A673 (cell line): ENCODE results near the gene TSPAN15. TPM values are rescaled to one million over a fixed set of nuclear protein-coding genes. Genes with fewer than 3 reads are reported as not detected.

Source experiments
- BruUV-seq: library from RNA; stranded (reverse); fragments of 400-500 nt; replicated peaks from 2 replicates; lab custom pipeline; 2021; lab: Mats Ljungman, UMichigan
- CTCF ChIA-PET: fragments of 300-600 bp; sonication (Branson Sonifier 250); formaldehyde crosslinking; loops from one replicate; lab custom pipeline; 2022; ENCODE audit warnings: antibody characterized with exemption; lab: Charles Lee
- POLR2A ChIA-PET: fragments of 300-600 bp; sonication (Branson Sonifier 250); formaldehyde crosslinking; loops from one replicate; lab custom pipeline; 2022; ENCODE audit warnings: antibody characterized with exemption; ENCODE audit not compliant: low non-redundant PET; lab: Charles Lee
- DNase-seq: peaks from one replicate; pipeline ENCODE4 v3.0.0-alpha.2; 2015; ENCODE audit warnings: low spot score
- H3K27ac ChIP-seq: fragments of 200-600 bp; sonication (generic); 2 replicates; pipeline ENCODE4 v1.5.1; 2016; ENCODE audit warnings: mixed run types, low read depth, mild to moderate bottlenecking, mixed read lengths, antibody characterized with exemption, low read length; ENCODE audit not compliant: poor library complexity, severe bottlenecking
- H3K27me3 ChIP-seq: fragments of 200-600 bp; sonication (generic); replicated peaks from 2 replicates; pipeline ENCODE4 v1.6.1; 2017; ENCODE audit warnings: mixed run types, low read depth, mild to moderate bottlenecking, mixed read lengths, antibody characterized with exemption, low read length; ENCODE audit not compliant: insufficient read depth, poor library complexity
- H3K36me3 ChIP-seq: fragments of 200-600 bp; sonication (generic); 2 replicates; pipeline ENCODE4 v1.6.1; 2016; ENCODE audit warnings: mixed run types, mild to moderate bottlenecking, mixed read lengths, antibody characterized with exemption, low read length; ENCODE audit not compliant: insufficient read depth, poor library complexity, severe bottlenecking
- H3K4me1 ChIP-seq: fragments of 200-600 bp; sonication (generic); 2 replicates; pipeline ENCODE4 v1.6.1; 2017; ENCODE audit warnings: mixed run types, mild to moderate bottlenecking, mixed read lengths, antibody characterized with exemption, low read length; ENCODE audit not compliant: insufficient read depth, poor library complexity, severe bottlenecking
- H3K4me3 ChIP-seq: fragments of 200-600 bp; sonication (generic); 2 replicates; pipeline ENCODE4 v1.5.1; 2016; ENCODE audit warnings: low read depth, mixed run types, mild to moderate bottlenecking, mixed read lengths, low read length; ENCODE audit not compliant: poor library complexity, severe bottlenecking
- H3K9me3 ChIP-seq: fragments of 200-600 bp; sonication (generic); 2 replicates; pipeline ENCODE4 v1.6.1; 2016; ENCODE audit warnings: mixed run types, low read depth, mild to moderate bottlenecking, mixed read lengths, antibody characterized with exemption, low read length; ENCODE audit not compliant: poor library complexity, severe bottlenecking
- CTCF ChIP-seq: fragments of 300-800, 200-600 bp; sonication (generic); conservative IDR thresholded peaks from 2 replicates; pipeline ENCODE4 v1.5.1; 2017; ENCODE audit warnings: low read depth, mild to moderate bottlenecking, antibody characterized with exemption, low read length, moderate library complexity, mixed read lengths
- EZH2 ChIP-seq: fragments of 200-600 bp; sonication (generic); IDR thresholded peaks from 2 replicates; pipeline ENCODE4 v1.6.1; 2017; ENCODE audit warnings: borderline replicate concordance, low read depth, mild to moderate bottlenecking, mixed read lengths, antibody characterized with exemption, low read length; ENCODE audit not compliant: poor library complexity, severe bottlenecking
- intact Hi-C: fragments of 100-400 bp; cut with micrococcal nuclease; formaldehyde crosslinking; loops from one replicate; pipeline ENCODE4 v1.10.0; 2022; ENCODE audit not compliant: unreplicated experiment
- total RNA-seq: library from RNA; stranded (reverse); gene quantifications from 2 replicates; pipeline ENCODE4 v1.2.3, GENCODE V29; 2021

The TSPAN15 gene
- total RNA-seq, 1 experiment from 2014 or later, result 2.1 TPM

GRCh38 chr10:69434169-69434568, 17.1 kb upstream of the TSPAN15 start:
- TF ChIP-seq EZH2, result no peak
- no peak for TF ChIP-seq CTCF
- Histone ChIP-seq H3K36me3 (no peaks in the 10 kb centered on the region), H3K4me1 (no peaks in the 10 kb centered on the region), H3K4me3 (no peak overlapping the region), H3K9me3 (no peaks in the 10 kb centered on the region), H3K27me3 (no peaks in the 10 kb centered on the region), H3K27ac (no peak overlapping the region)
- no peak for DNase-seq
- CTCF ChIA-PET, result no interaction called here
- no TSS peak for BruUV-seq
- POLR2A ChIA-PET, result no interaction called here
- intact Hi-C loops, result no loop called here

DNA sequence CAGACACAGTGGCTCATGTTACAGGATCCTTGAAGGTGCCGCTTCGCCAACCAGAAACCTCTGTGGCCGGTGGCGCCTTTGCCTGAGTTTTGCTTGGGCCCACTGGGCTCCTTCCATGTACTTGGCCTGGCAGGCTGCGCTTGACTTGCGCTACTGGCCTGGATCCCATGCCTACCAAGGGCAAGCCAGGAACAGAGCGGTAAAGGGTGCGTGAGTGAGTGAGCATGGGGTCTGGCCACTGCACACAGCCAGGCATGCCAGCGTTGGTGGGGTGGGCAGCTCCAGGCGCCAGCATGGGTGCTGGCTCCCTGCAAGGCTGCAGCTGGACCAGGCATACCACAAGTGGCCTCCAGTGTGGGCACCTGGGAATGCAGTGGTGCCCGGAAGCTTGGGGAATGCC, 16.3 kb upstream of the TSPAN15 start:
- no peak for DNase-seq
- H3K4me3 ChIP-seq, result no peak overlapping the region
- no peak overlapping the region for H3K27ac ChIP-seq
- ChIA-PET POLR2A (no interaction called here), CTCF (no interaction called here)
- no peaks in the 10 kb centered on the region for H3K9me3 ChIP-seq
- intact Hi-C loops, result no loop called here
- TF ChIP-seq CTCF (no peak), EZH2 (no peak)
- BruUV-seq, result no TSS peak
- H3K4me1 ChIP-seq, result no peaks in the 10 kb centered on the region
- no peaks in the 10 kb centered on the region for H3K27me3 ChIP-seq
- no peaks in the 10 kb centered on the region for H3K36me3 ChIP-seq

GRCh38 chr10:69435966-69436520, 15.2 kb upstream of the TSPAN15 start:
- POLR2A ChIA-PET, result no interaction called here
- intact Hi-C loops, result no loop called here

More at GRCh38 chr10:69435966-69436520, 15.2 kb upstream of the TSPAN15 start:
- CTCF ChIA-PET, result no interaction called here
- BruUV-seq, result no TSS peak
- Histone ChIP-seq H3K4me1 (no peaks in the 10 kb centered on the region), H3K27me3 (no peaks in the 10 kb centered on the region), H3K4me3 (no peak overlapping the region), H3K27ac (no peak overlapping the region), H3K36me3 (no peaks in the 10 kb centered on the region), H3K9me3 (no peaks in the 10 kb centered on the region)
- TF ChIP-seq EZH2 (no peak), CTCF (no peak)
- no peak for DNase-seq
